GM12874 (cell line): ENCODE measurements around the gene RALGPS1.
A peak's percentile ranks its signal among the peaks of the same experiment; 100 is the strongest.

Source experiments
- TF ChIP-seq, protein P1 (sequence below): IDR thresholded peaks from 2 replicates; pipeline ENCODE4 v1.5.1; 2011; ENCODE audit warnings: low read depth, mild to moderate bottlenecking, control low read depth, low read length, moderate library complexity; ENCODE audit not compliant: insufficient read depth

RALGPS1 gene

GRCh38 chr9:127092041-127092608, 177.5 kb downstream of the RALGPS1 start:
- TF ChIP-seq, protein P1, sequence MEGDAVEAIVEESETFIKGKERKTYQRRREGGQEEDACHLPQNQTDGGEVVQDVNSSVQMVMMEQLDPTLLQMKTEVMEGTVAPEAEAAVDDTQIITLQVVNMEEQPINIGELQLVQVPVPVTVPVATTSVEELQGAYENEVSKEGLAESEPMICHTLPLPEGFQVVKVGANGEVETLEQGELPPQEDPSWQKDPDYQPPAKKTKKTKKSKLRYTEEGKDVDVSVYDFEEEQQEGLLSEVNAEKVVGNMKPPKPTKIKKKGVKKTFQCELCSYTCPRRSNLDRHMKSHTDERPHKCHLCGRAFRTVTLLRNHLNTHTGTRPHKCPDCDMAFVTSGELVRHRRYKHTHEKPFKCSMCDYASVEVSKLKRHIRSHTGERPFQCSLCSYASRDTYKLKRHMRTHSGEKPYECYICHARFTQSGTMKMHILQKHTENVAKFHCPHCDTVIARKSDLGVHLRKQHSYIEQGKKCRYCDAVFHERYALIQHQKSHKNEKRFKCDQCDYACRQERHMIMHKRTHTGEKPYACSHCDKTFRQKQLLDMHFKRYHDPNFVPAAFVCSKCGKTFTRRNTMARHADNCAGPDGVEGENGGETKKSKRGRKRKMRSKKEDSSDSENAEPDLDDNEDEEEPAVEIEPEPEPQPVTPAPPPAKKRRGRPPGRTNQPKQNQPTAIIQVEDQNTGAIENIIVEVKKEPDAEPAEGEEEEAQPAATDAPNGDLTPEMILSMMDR, result no peak

- TF ChIP-seq, protein P1, result 0 out of 2 replicates have a peak, but pooled peaks have one; percentile 12
These were observed 178.9 kb downstream of the RALGPS1 start for GRCh38 chr9:127093319-127094020.

GRCh38 chr9:127095411-127095810, 180.8 kb downstream of the RALGPS1 start:
- TF ChIP-seq, protein P1, result no peak

DNA sequence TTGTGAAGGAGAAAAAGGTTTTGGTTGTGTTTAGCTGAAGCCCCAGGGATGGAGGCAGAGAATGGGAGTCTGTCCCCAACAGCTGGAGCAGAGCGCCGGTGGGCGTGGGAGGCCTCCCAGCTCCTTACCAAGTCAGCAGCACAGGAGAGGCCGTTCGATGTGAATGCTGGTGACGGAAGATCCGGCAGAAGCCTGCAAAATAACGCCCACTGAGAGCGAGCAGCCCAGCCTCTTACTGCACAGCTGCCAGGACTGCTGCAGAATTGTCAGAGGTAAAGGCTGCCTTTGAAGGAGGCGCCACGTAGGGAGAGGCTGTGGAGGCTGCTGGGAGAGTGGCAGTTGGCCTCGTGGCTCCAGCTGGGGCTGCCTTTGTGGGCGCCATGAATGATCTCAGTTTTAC, 181.6 kb downstream of the RALGPS1 start:
- TF ChIP-seq, protein P1, result no peak

- TF ChIP-seq, protein P1, result no peak
These were observed 183.1 kb downstream of the RALGPS1 start for GRCh38 chr9:127097683-127098082.

DNA sequence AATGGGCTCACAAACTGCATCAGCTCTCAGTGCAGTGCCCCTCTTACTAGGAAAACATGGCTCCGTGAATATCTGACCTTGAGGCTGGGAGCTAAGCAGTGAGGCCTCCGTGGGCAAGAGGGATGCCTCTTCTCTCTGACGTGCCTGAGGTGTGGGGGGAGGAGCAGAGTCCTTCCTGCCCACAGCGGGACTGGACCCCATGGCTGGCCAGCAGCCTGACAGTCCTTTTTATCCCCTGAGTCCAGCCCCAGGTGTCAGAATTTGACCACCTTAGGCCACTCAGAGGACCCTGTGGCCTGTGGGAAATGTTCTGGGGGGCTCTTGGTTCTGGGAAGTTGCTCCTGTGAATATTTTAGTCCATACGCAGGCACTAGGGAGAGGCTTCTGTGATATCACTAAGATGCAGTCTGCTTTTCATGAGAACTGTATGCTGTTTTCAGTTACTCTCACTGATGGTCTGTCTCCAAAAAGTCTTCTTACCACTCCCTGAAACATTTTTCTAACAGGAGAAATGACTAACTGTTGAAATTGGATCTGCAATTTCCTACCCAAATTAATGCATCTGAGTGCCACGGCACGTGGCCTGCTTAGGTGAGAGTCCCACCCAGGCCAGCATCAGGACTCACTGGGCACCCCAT, 184.5 kb downstream of the RALGPS1 start:
- TF ChIP-seq, protein P1, result no peak

- TF ChIP-seq, protein P1, result no peak
These were observed 185.1 kb downstream of the RALGPS1 start for GRCh38 chr9:127099664-127100063.
